GM19452 (cell line): ENCODE data around the gene PAGE2B.
"Not testable (repeated sequence)": the region's sequence is repeated elsewhere in the genome, so short reads cannot be mapped to it uniquely, and the experiment has no call there.

Experiments
- ATAC-seq: cut with Tn5 transposase; IDR thresholded peaks from one replicate; pipeline ENCODE4 v1.9.1; 2021; ENCODE audit not compliant: unreplicated experiment

PAGE2B gene

GRCh38 chrX:55107911-55108310 lies 33.1 kb downstream of the PAGE2B start:
- ATAC-seq = no peak

GRCh38 chrX:55109306-55109705 lies 34.5 kb downstream of the PAGE2B start:
- no peak for ATAC-seq

GRCh38 chrX:55111578-55112254 lies 36.9 kb downstream of the PAGE2B start:
- no peak for ATAC-seq

- not testable (repeated sequence) for ATAC-seq
Measured at GRCh38 chrX:55116589-55116988, 41.8 kb downstream of the PAGE2B start.

GRCh38 chrX:55118574-55118973 lies 43.7 kb downstream of the PAGE2B start:
- no peak for ATAC-seq

- ATAC-seq = no peak
Measured at GRCh38 chrX:55119271-55119670, 44.4 kb downstream of the PAGE2B start.

- no peak for ATAC-seq
Measured at GRCh38 chrX:55119712-55120111, 44.9 kb downstream of the PAGE2B start.

- ATAC-seq = no peak
Measured at GRCh38 chrX:55120761-55121358, 46.0 kb downstream of the PAGE2B start.

- no peak for ATAC-seq
Measured at GRCh38 chrX:55123900-55124299, 49.1 kb downstream of the PAGE2B start.

- ATAC-seq = no peak
Measured at GRCh38 chrX:55127692-55128091, 52.9 kb downstream of the PAGE2B start.
